Stimulated activated CD4-positive, alpha-beta T cell treated with anti-CD3 and anti-CD28 coated beads, Interleukin-4, amount 100 ng/mL, for 1 hour (primary cell): ENCODE results near the gene TBC1D17.

Experiments used
- DNase-seq: peaks from one replicate; pipeline ENCODE4 v3.0.0-alpha.2; 2020

Gene TBC1D17

GRCh38 chr19:49879243-49879963, 1.9 kb downstream of the TBC1D17 start:
- DNase-seq = no peak

GRCh38 chr19:49880162-49880869, 2.8 kb downstream of the TBC1D17 start:
- DNase-seq = no peak

- no peak for DNase-seq
These were observed 3.7 kb downstream of the TBC1D17 start for GRCh38 chr19:49881186-49881585.

- no peak for DNase-seq
These were observed 4.3 kb downstream of the TBC1D17 start for GRCh38 chr19:49881672-49882394.

- DNase-seq = no peak
These were observed 5.1 kb downstream of the TBC1D17 start for GRCh38 chr19:49882643-49883042.

GRCh38 chr19:49883094-49883493, 5.6 kb downstream of the TBC1D17 start:
- no peak for DNase-seq

- no peak for DNase-seq
These were observed 6.6 kb downstream of the TBC1D17 start for GRCh38 chr19:49884109-49884508.

- DNase-seq = no peak
These were observed 7.3 kb downstream of the TBC1D17 start for GRCh38 chr19:49884760-49885159.

- DNase-seq = no peak
These were observed 9.6 kb downstream of the TBC1D17 start for GRCh38 chr19:49887037-49887664.

GRCh38 chr19:49887665-49888509, 10.4 kb downstream of the TBC1D17 start:
- no peak for DNase-seq

GRCh38 chr19:49888510-49888824, 11.0 kb downstream of the TBC1D17 start:
- no peak for DNase-seq

GRCh38 chr19:49889038-49889686, 11.7 kb downstream of the TBC1D17 start:
- no peak for DNase-seq

- DNase-seq = peak; percentile 76
These were observed 12.3 kb downstream of the TBC1D17 start for GRCh38 chr19:49889687-49890348.

- peak; percentile 74 for DNase-seq
These were observed 13.1 kb downstream of the TBC1D17 start for GRCh38 chr19:49890349-49891311.

- no peak for DNase-seq
These were observed 13.9 kb downstream of the TBC1D17 start for GRCh38 chr19:49891393-49891792.

- DNase-seq = no peak
These were observed 15.2 kb downstream of the TBC1D17 start for GRCh38 chr19:49892716-49893115.

GRCh38 chr19:49894011-49894664, 16.6 kb downstream of the TBC1D17 start:
- no peak for DNase-seq

GRCh38 chr19:49894879-49895565, 17.5 kb downstream of the TBC1D17 start:
- DNase-seq = peak; percentile 34
